Bronchial epithelial cell (primary cell): Measurements from ENCODE around the gene CA4. TPM values are rescaled to one million over a fixed set of nuclear protein-coding genes. Genes with fewer than 3 reads are reported as not detected.
"Not testable (repeated sequence)": the region's sequence is repeated elsewhere in the genome, so short reads cannot be mapped to it uniquely, and the experiment has no call there.

Source experiments
- DNase-seq: peaks from one replicate; pipeline ENCODE4 v3.0.0-alpha.2; 2010; ENCODE audit warnings: low read depth
- FAIRE-seq: peaks from 2 replicates; lab custom pipeline; 2011; peaks lifted over from hg19 to GRCh38; lab: Jason Lieb, UNC
- H3K27me3 ChIP-seq: 2 replicates; pipeline ENCODE4 v1.5.1; 2011; ENCODE audit warnings: low read length; ENCODE audit not compliant: control insufficient read depth, insufficient read depth
- H3K36me3 ChIP-seq: 2 replicates; pipeline ENCODE4 v1.5.1; 2011; ENCODE audit warnings: low read length; ENCODE audit not compliant: control insufficient read depth, insufficient read depth
- H3K4me3 ChIP-seq: 2 replicates; pipeline ENCODE4 v1.5.1; 2011; ENCODE audit warnings: mild to moderate bottlenecking, low read depth, low read length, control low read depth
- CTCF ChIP-seq: IDR thresholded peaks from 2 replicates; pipeline ENCODE4 v1.5.1; 2011; ENCODE audit warnings: mild to moderate bottlenecking, moderate library complexity, low read length, control low read depth, inconsistent platforms; ENCODE audit not compliant: insufficient read depth, severe bottlenecking
- total RNA-seq: library from RNA; depleted of rRNA; stranded (reverse); fragments of >200 nt; gene quantifications from 2 replicates; pipeline ENCODE4 v1.2.1, GENCODE V29; 2014

Gene CA4
- total RNA-seq, 1 donor from 2014 or later: not detected

DNA sequence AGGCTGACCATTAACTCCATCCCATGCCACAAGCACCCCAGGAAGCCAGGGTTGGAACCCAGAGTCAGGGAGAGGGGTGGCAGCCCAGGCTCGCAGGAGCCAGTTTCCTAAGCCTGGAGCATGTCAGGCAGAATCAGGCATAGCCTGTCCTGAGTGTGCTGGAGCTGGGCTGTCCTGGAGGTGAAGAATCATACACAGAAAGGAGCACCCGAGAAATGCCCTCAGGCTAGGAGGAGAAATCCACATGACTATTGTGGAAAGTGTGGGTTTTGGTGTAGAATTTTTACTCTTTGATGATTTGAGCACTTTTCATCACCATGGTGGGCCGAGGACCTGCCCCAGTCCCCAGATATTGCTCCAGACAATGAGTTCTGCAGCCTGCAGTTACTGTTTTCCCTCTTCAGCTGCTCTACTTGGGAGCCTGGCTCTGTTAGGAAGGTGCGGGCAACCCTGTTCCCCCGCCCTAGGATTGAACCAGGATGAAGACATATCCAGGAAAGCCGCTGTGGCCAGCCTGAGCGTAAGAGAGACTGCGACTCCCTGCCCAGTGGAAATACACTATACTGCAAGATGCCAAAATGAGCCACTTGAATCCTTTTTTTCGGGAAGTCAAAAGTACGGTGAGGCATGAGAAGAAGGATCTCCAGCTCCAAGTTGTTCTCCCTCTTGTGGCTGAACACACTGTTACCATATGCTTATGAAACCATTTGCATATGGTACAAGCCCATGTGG, 42.1 kb upstream of the CA4 start:
- DNase-seq (no peak), FAIRE-seq (no peak)
- Histone ChIP-seq H3K4me3 (no peak overlapping the region), H3K27me3 (no peaks in the 10 kb centered on the region), H3K36me3 (no peaks in the 10 kb centered on the region)
- no peak for TF ChIP-seq CTCF

GRCh38 chr17:60108309-60108708, 41.5 kb upstream of the CA4 start:
- H3K4me3 ChIP-seq, H3K27me3 ChIP-seq: not testable (repeated sequence)

DNA sequence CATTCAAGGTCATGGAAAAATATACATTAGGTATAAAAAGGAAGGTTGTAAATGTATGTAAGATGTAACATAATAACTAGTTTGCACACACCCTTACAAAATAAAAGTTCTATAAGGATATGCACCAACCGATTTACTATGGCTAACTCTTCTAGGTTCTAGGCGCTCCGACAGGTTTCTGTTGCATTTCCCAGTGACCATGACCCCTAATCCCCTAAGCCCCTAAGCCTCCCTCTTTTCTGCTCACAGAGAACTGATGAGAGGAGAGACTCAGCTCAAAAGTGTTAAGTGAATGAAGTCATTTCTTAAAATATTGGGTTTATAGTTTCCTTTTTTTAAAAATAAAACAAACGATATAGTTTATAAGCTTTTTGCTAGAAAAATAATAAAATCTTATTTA, 41.1 kb upstream of the CA4 start:
- TF ChIP-seq CTCF: no peak
- FAIRE-seq (no peak), DNase-seq (no peak)
- H3K27me3 ChIP-seq: no peaks in the 10 kb centered on the region
- no peak overlapping the region for H3K4me3 ChIP-seq
- H3K36me3 ChIP-seq: no peaks in the 10 kb centered on the region

More at GRCh38 chr17:60108309-60108708, 41.5 kb upstream of the CA4 start:
- DNase-seq, H3K36me3 ChIP-seq, FAIRE-seq: not testable (repeated sequence)

DNA sequence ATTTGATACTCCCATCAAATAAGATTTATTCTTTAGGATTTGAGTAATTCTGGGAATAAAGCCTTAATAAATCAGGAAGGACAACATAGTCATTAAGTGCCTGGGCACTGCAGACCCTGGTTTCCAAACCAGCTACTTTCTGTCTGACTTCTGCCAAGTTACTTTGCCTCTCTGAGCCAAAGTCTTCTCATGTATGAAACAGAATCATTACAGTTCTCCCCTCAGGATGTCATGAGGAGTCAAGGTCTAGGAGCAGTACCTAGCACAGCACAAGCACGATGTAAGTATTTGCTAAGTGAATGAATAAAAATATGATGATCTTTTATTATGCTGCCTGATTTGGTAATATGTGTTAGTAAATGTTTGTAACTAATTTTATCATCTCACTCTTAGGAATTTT, 40.6 kb upstream of the CA4 start:
- no peaks in the 10 kb centered on the region for H3K36me3 ChIP-seq
- H3K4me3 ChIP-seq: no peak overlapping the region
- TF ChIP-seq CTCF: no peak
- H3K27me3 ChIP-seq: no peaks in the 10 kb centered on the region
- FAIRE-seq (no peak), DNase-seq (no peak)

DNA sequence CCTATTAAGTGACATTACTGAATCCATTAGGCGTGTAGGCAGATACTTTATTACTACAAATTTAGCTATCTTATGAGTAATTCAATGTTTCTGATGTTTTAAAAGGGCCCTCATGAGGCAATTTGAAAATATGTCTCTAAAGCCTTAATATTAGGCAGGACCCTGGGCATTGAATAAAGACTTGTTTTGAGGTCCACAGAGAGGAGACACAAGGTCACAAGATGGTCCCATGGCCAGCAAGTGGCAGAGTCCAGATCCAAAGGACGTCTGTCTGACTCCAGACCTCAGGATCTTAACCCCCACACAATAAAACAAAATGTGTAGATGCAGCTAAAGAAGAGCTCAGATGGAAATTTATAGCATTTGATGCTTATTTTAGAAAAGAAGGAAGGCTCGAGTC, 39.2 kb upstream of the CA4 start:
- TF ChIP-seq CTCF: no peak
- H3K4me3 ChIP-seq: no peak overlapping the region
- no peak for FAIRE-seq
- DNase-seq: no peak
- H3K36me3 ChIP-seq: no peaks in the 10 kb centered on the region
- H3K27me3 ChIP-seq: no peaks in the 10 kb centered on the region

GRCh38 chr17:60111661-60112060, 38.1 kb upstream of the CA4 start:
- FAIRE-seq: peak; percentile 50
- H3K4me3 ChIP-seq, H3K36me3 ChIP-seq, H3K27me3 ChIP-seq, DNase-seq: not testable (repeated sequence)

DNA sequence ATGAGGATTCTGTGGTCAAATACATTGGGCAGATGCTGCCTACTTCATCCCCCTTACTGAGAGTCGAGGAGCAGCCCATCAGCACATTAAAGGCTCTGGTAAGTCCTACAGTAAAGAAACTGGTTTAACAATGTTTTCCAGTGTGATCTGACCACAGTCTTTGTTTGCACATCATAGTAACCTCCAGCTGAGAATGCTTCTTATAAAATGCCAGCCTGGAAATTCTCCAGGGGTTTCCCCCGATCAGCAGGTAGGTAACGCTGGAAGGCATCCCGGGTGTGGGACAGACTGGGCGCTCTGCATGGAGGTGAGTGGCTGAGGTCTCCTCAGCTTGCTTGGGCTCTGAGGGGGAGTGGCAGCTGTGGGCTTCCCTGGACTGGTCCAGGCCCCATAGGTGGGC, 34.4 kb upstream of the CA4 start:
- FAIRE-seq, H3K27me3 ChIP-seq, H3K4me3 ChIP-seq, H3K36me3 ChIP-seq, DNase-seq: not testable (repeated sequence)

DNA sequence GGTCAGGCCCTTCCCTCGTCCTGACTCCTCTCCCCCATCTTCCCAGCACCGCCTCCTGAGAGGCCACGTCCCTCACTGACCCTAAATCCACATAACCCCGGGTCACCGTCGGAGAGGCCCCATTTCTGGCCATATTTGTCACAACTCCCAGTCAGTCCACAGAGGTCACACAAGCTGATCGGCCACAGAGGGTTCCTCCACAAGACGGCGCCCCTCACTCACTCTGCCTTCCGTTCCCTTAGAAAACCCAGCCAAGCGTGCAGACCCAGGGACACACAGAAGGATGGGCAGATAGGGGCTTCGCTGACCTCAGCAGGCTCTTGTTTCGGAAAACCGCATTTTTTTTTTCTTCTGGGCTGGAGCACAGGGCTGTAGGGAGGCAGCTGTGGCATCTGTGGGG, 33.6 kb upstream of the CA4 start:
- H3K27me3 ChIP-seq, H3K36me3 ChIP-seq, FAIRE-seq, H3K4me3 ChIP-seq, DNase-seq: not testable (repeated sequence)

GRCh38 chr17:60119162-60119561, 30.6 kb upstream of the CA4 start:
- not testable (repeated sequence) for H3K36me3 ChIP-seq, H3K27me3 ChIP-seq, H3K4me3 ChIP-seq, DNase-seq, FAIRE-seq

- not testable (repeated sequence) for H3K4me3 ChIP-seq, H3K27me3 ChIP-seq, H3K36me3 ChIP-seq, DNase-seq, FAIRE-seq
Observed at GRCh38 chr17:60119807-60120748, 29.7 kb upstream of the CA4 start.
